ENCODE measurements around the gene STRIT1. TPM values are rescaled to one million over a fixed set of nuclear protein-coding genes. Genes with fewer than 3 reads are reported as not detected.

STRIT1 gene
- total and polyA plus RNA-seq, 2 of the 4 experiments (the other 2 are of a cell fraction) = not detected

- H2BK20ac ChIP-seq (ENCODE audit: low read depth, low read length) = no peak overlapping the region
- H3K23ac ChIP-seq (ENCODE audit: low read depth, low read length) = no peak overlapping the region
- H4K8ac ChIP-seq (ENCODE audit: low read depth in 2 of 2, low read length in 2 of 2) = no peak overlapping the region
- 35% methylated on average over 2 of the region's 3 CpGs; no CpG with 5 or more reads in 1 of the 2 experiments for WGBS, 2 experiments (ENCODE audit: extremely low coverage in 2 of 2, insufficient read length in 1 of 2)
- intact Hi-C loops (cut with micrococcal nuclease) = no loop called here
- no peaks in the 10 kb centered on the region for H3K36me3 ChIP-seq (ENCODE audit: control insufficient read depth, insufficient read depth, low read length)
- H3K56ac ChIP-seq (ENCODE audit: extremely low read depth, insufficient read depth, low read length) = no peak overlapping the region
- no TSS peak for BruUV-seq (replicated peaks)
- no peak overlapping the region for H3K4ac ChIP-seq (ENCODE audit: low read depth, low read length)
- H3K4me2 ChIP-seq (ENCODE audit: low read depth, low read length) = no peak overlapping the region
- no peak overlapping the region for H2AK9ac ChIP-seq (replicated peaks; ENCODE audit: low read depth, low read length, poor library complexity)
- TF ChIP-seq USF2 (IDR thresholded peaks at IDR 0.05; ENCODE audit: low read depth, low read length) (no peak), FOS (IDR thresholded peaks at IDR 0.05; ENCODE audit: low read depth, low read length) (no peak), CTCF (conservative IDR thresholded peaks at IDR 0.05; ENCODE audit: low read depth, low read length) (no peak), CHD1 (IDR thresholded peaks at IDR 0.05; ENCODE audit: low read depth, low read length) (no peak), MAFK (IDR thresholded peaks at IDR 0.05; ENCODE audit: low read depth, low read length) (no peak), RFX5 (IDR thresholded peaks at IDR 0.05; ENCODE audit: low read depth, low read length) (no peak), BHLHE40 (IDR thresholded peaks at IDR 0.05; ENCODE audit: low read depth, low read length) (no peak), POLR2A (IDR thresholded peaks at IDR 0.05; ENCODE audit: low read depth, low read length) (no peak), SMC3 (IDR thresholded peaks at IDR 0.05; ENCODE audit: low read depth, low read length) (no peak), RAD21 (IDR thresholded peaks at IDR 0.05; ENCODE audit: low read length) (no peak)
- H2BK120ac ChIP-seq (ENCODE audit: low read depth, low read length) = no peak overlapping the region
- H2AFZ ChIP-seq (replicated peaks; ENCODE audit: low read length, poor library complexity) = no peak overlapping the region
- H2BK5ac ChIP-seq (ENCODE audit: low read depth, low read length, poor library complexity, severe bottlenecking) = no peak overlapping the region
- H3K4me3 ChIP-seq (ENCODE audit: insufficient read depth, low read depth, low read length) = no peak overlapping the region
- H4K91ac ChIP-seq (ENCODE audit: insufficient read depth, low read depth, low read length) = no peak overlapping the region
- ChIA-PET POLR2A (ENCODE audit: unreplicated experiment) (no interaction called here), CTCF (no interaction called here)
- H3K79me1 ChIP-seq (ENCODE audit: low read depth in 1 of 2, low read length in 2 of 2) = no peaks in the 10 kb centered on the region
- H3K9me3 ChIP-seq (ENCODE audit: control insufficient read depth, insufficient read depth, low read length) = no peaks in the 10 kb centered on the region
- H3K9ac ChIP-seq (ENCODE audit: low read depth, low read length) = no peak overlapping the region
- dilution Hi-C loops (cut with HindIII; ENCODE audit: low sequenced_read_pairs, unreplicated experiment) = no loop called here
- no peaks in the 10 kb centered on the region for H3K9me1 ChIP-seq (ENCODE audit: insufficient read depth, low read length)
- no peaks in the 10 kb centered on the region for H4K20me1 ChIP-seq (ENCODE audit: insufficient read depth, low read length)
- in situ Hi-C loops (cut with MboI; ENCODE audit: low sequenced_read_pairs) = loop anchor here (25.0 kb wide), 1 partner anchor 780 kb away; no protein-coding TSS in a partner anchor
- no peak overlapping the region for H4K5ac ChIP-seq (ENCODE audit: low read depth, low read length)
- H3K18ac ChIP-seq (ENCODE audit: low read depth, low read length) = no peak overlapping the region
- no peak overlapping the region for H3K27ac ChIP-seq (ENCODE audit: insufficient read depth, low read length)
- ATAC-seq (ENCODE audit: low read depth) (no peak), DNase-seq (no peak)
- no peak overlapping the region for H2AK5ac ChIP-seq (ENCODE audit: low read depth, low read length)
- no peak overlapping the region for H3K14ac ChIP-seq (replicated peaks; ENCODE audit: low read depth, low read length)
- H3K27me3 ChIP-seq (ENCODE audit: control insufficient read depth, insufficient read depth, low read length) = no peaks in the 10 kb centered on the region; the same call in 1 of the 2 replicates
- no peaks in the 10 kb centered on the region for H3K4me1 ChIP-seq (ENCODE audit: control insufficient read depth, insufficient read depth, low read length)
- H2BK15ac ChIP-seq (ENCODE audit: low read depth, low read length) = no peak overlapping the region
Observed at GRCh38 chr3:155342344-155342743, 48.9 kb upstream of the STRIT1 start.
